Muscle layer of duodenum (tissue), 2 donors: Measurements from ENCODE around the gene CDX1.
"Not testable (repeated sequence)": the region's sequence is repeated elsewhere in the genome, so short reads cannot be mapped to it uniquely, and the experiment has no call there.

Experiments used
- H3K27ac ChIP-seq: one replicate; pipeline ENCODE4 v1.7.0; 2013; ENCODE audit warnings: mild to moderate bottlenecking, low read length
- H3K27me3 ChIP-seq: one replicate; pipeline ENCODE4 v1.7.0; 2013; ENCODE audit warnings: low read depth, mild to moderate bottlenecking, control low read depth, low read length
- H3K36me3 ChIP-seq, 2 donors: one replicate each; pipeline ENCODE4 v1.7.0; 2013; ENCODE audit warnings: low read length in 2 of 2, control low read depth in 1 of 2, mild to moderate bottlenecking in 1 of 2; ENCODE audit not compliant: insufficient read depth in 2 of 2, control insufficient read depth in 1 of 2
- H3K4me1 ChIP-seq, 2 donors: one replicate each; pipeline ENCODE4 v1.7.0; 2013; ENCODE audit warnings: low read length in 2 of 2, mild to moderate bottlenecking in 2 of 2, control low read depth in 1 of 2, moderate library complexity in 1 of 2; ENCODE audit not compliant: insufficient read depth in 2 of 2, control insufficient read depth in 1 of 2
- H3K4me3 ChIP-seq, 2 donors: one replicate each; pipeline ENCODE4 v1.7.0; 2013; ENCODE audit warnings: low read length in 2 of 2, low read depth in 1 of 2, mild to moderate bottlenecking in 1 of 2
- H3K9me3 ChIP-seq, 2 donors: one replicate each; pipeline ENCODE4 v1.7.0; 2013; ENCODE audit warnings: low read length in 2 of 2, control low read depth in 1 of 2, mild to moderate bottlenecking in 1 of 2; ENCODE audit not compliant: control insufficient read depth in 1 of 2
- donor health status: healthy.

CDX1 gene

DNA sequence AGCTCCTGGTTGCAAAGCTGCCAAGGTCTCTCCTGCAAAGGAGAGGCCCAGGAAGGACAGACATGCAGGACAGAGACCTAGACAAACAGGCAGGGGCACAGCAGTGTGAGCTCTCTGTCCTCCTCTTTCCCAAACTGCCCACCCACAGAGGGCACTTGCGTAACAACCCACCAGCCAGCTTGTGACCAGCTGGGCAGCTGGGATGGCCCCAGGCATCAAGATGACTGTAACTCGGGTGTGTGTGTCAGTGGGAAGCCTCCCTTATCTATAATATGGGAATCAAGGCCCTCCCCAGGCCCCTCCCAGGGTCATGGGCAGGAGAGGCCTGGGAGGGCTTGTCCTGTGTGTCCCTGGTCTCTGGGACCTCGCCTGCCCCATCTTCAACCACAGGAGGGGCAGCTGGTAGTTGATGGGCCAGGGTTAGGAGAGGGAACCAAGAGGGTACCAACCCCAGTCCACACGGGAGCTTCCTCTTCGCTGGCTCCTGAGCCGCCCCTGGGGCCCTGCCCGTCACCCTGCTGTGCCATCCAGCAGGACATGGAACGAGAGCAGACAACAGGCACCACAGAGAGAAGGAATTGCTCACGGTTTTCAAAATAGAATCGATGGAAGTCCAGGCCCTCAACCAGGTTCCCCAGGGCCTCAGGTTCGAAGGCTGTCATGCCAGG lies 61.2 kb downstream of the CDX1 start:
- Histone ChIP-seq H3K27me3 (no peaks in the 10 kb centered on the region), H3K4me1 (no peaks in the 10 kb centered on the region), H3K4me3 (no peak overlapping the region), H3K9me3 (no peaks in the 10 kb centered on the region), H3K36me3 (no peaks in the 10 kb centered on the region), H3K27ac (no peak overlapping the region)

- H3K27me3 ChIP-seq: no peaks in the 10 kb centered on the region
- H3K4me1 ChIP-seq: no peaks in the 10 kb centered on the region
- no peak overlapping the region for H3K27ac ChIP-seq
- no peaks in the 10 kb centered on the region for H3K9me3 ChIP-seq
- no peak overlapping the region for H3K4me3 ChIP-seq
- H3K36me3 ChIP-seq: no peaks in the 10 kb centered on the region
Measured at GRCh38 chr5:150229571-150229970, 63.0 kb downstream of the CDX1 start.

DNA sequence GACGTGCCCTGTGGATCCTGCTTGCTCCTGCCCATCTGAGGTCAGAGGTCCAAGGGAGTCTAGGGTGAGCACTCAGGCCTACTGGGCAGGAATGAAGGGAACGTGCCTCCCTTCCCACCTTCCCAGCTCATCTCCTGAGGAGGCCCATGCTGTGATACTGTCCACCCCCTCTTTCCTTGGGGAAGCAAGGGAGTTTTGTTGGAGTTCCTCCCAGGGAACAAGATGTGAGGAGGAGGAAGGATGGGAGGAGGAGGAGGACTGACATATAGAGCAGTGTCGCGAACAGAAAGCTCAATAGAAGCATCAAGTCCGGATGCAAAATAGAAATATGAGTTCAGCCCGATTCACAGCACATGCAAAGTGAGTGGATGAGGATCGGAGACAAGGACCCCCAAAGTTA lies 64.3 kb downstream of the CDX1 start:
- H3K4me3 ChIP-seq: no peak overlapping the region
- H3K27ac ChIP-seq: no peak overlapping the region
- H3K27me3 ChIP-seq: no peaks in the 10 kb centered on the region
- H3K9me3 ChIP-seq: no peaks in the 10 kb centered on the region
- H3K4me1 ChIP-seq: no peaks in the 10 kb centered on the region
- no peaks in the 10 kb centered on the region for H3K36me3 ChIP-seq

DNA sequence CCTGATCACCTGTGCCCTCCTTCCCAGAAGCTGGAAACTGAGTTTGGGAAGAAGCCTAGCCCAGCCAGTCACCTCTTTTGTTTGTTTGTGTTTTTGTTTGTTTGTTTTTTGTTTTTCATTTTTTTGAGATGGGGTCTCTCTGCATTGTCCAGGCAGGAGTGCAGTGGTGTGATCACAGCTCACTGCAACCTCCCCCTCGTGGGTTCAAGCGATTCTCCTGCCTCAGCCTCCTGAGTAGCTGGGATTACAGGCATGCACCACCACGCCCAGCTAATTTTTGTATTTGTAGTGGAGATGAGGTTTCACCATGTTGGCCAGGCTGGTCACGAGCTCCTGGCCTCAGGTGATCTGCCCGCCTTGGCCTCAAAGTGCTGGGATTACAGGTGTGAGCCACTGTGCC lies 67.1 kb downstream of the CDX1 start:
- H3K9me3 ChIP-seq, H3K27ac ChIP-seq, H3K4me3 ChIP-seq, H3K36me3 ChIP-seq, H3K27me3 ChIP-seq, H3K4me1 ChIP-seq: not testable (repeated sequence)
